ENCODE data around the gene GPAT3.

Gene GPAT3

DNA sequence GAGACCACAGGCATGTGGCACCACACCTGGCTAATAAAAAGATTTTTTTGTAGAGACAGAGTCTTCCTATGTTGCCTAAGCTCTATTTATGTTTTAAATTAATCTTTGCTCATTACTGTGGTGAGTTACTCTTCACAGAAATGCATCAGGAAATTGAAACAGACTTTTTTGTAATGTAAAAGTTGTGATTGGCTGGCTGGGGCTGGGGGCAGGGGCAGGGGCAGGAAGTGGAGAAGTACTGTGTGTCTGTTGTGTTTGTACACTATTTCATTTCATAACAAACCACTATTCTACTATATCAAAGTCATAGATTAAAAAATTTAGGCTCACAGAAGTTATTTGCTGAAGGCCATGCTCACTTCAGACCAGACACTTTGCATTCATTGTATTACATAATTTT, 31.9 kb upstream of the GPAT3 start:
- TF ChIP-seq, protein P1, sequence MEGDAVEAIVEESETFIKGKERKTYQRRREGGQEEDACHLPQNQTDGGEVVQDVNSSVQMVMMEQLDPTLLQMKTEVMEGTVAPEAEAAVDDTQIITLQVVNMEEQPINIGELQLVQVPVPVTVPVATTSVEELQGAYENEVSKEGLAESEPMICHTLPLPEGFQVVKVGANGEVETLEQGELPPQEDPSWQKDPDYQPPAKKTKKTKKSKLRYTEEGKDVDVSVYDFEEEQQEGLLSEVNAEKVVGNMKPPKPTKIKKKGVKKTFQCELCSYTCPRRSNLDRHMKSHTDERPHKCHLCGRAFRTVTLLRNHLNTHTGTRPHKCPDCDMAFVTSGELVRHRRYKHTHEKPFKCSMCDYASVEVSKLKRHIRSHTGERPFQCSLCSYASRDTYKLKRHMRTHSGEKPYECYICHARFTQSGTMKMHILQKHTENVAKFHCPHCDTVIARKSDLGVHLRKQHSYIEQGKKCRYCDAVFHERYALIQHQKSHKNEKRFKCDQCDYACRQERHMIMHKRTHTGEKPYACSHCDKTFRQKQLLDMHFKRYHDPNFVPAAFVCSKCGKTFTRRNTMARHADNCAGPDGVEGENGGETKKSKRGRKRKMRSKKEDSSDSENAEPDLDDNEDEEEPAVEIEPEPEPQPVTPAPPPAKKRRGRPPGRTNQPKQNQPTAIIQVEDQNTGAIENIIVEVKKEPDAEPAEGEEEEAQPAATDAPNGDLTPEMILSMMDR (IDR thresholded peaks at IDR 0.05; ENCODE audit: low read depth, low read length), result no peak
- DNase-seq (ENCODE audit: extremely low read depth, low read depth), result no peak

DNA sequence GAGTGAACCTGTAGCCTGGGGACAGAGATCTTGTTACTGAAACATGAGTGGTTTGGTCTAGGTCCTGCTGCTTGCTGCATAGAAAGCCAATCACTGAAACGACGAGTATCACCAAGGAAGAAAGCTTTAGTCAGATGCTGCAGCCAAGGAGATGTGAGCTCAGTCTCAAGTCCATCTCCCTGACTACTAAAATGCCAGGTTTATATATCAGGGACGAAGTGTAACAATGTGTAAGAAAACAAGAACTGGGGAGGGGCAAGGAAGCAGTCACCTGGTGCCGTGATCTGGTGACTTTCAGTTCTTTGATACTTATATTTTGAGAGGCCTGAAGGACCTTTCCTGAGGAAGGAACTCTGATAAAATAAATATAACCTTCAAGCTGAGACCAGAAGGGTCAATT, 31.4 kb upstream of the GPAT3 start:
- TF ChIP-seq, protein P1 (IDR thresholded peaks at IDR 0.05; ENCODE audit: low read depth, low read length), result no peak
- DNase-seq (ENCODE audit: extremely low read depth, low read depth), result no peak

DNA sequence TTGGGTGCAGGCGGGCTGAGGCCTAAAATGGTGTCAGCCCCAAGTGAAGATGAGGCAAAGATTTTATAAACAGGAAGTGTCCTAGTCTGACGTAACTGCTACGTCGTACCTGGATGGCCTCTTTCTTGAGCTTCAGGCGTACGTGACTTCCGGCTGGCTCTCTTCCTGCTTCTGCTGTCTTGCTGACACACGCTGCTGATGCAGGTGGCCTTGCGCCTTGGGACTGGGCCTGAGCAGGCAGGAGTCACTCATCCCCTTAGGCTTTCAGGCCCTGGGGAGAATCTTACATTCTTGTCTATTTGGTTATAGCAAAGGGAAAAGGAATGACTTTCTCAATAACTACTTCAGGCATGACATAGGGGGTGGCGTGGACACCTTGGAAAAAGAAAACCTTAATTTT, 30.9 kb upstream of the GPAT3 start:
- TF ChIP-seq, protein P1 (IDR thresholded peaks at IDR 0.05; ENCODE audit: low read depth, low read length), result no peak
- no peak for DNase-seq (ENCODE audit: extremely low read depth, low read depth)

DNA sequence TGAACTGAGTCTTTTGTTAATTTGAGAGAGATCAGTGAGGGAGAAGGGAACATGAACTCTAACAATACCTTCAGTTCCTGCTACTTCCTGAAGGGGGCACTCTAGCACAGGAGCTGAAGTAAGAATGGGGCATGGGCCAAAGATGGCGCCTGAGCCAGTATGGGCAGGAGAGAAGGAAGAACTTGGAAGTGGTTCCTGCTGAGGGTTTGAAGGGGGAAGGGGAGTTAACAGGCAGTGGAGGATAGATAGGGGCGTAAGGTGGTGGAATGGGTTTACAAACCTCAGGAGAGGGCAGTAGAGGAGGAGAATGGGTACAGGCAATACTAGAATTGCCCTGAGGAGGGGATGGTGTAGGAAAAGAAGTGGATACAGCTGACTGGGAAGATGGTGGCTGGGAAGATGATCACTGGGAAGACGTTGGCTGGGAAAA, 26.7 kb upstream of the GPAT3 start:
- TF ChIP-seq, protein P1 (IDR thresholded peaks at IDR 0.05; ENCODE audit: low read depth, low read length), result peak; percentile 57
- peak; percentile 22 for DNase-seq (ENCODE audit: extremely low read depth, low read depth)

DNA sequence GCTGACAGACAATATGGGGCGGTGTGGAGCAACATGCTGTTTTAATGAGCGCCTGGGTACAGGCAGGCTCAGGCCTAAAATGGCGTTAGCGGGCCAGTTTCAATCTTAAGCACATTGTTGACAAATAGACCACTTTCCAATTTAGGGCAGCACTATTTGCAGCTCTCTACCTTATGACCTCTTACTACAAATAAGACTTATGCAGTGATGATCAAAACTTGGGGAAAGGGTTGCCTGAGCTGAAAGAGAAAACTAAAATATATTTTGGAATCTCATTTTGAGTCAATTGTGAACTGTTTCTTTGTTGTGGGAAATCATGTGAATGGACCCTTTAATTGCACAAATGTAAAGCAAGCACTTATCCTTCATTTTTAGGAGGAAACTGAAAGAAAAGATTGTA, 25.5 kb upstream of the GPAT3 start:
- DNase-seq (ENCODE audit: extremely low read depth, low read depth), result no peak
- TF ChIP-seq, protein P1 (IDR thresholded peaks at IDR 0.05; ENCODE audit: low read depth, low read length), result no peak

DNA sequence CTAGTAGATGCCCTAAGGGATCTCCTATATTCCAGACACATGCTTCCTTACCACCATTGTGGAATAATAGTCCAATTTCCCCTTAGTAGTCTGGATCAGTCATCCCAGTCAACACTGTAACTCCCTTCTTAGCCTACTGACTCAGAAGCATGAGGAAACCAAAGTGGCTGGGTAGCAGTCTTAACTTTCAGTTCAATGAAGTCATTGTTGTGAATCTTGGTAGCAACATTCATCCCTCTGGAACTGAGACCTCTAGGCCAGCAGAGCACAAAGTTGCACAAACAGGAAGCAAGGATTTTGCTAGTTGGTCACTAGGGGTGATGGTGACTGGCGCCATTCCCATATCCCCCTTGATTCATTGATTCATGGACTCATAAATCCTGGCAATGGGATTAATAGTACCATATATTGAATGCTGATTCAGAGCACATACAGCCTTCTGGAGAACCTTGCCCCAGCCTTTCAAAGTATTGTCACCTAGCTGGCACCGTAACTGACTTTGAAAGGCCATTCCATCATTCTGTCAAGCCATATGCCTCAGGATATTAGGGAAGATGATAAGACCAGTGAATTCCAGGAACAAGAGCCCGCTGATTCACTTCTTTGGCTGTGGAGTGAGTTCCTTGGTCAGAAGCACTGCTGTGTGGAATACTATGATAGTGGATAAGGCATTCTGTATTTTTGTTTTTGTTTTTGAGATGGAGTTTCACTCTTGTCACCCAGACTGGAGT, 19.7 kb upstream of the GPAT3 start:
- DNase-seq (ENCODE audit: extremely low read depth, low read depth), result no peak
- TF ChIP-seq, protein P1 (IDR thresholded peaks at IDR 0.05; ENCODE audit: low read depth, low read length), result no peak

DNA sequence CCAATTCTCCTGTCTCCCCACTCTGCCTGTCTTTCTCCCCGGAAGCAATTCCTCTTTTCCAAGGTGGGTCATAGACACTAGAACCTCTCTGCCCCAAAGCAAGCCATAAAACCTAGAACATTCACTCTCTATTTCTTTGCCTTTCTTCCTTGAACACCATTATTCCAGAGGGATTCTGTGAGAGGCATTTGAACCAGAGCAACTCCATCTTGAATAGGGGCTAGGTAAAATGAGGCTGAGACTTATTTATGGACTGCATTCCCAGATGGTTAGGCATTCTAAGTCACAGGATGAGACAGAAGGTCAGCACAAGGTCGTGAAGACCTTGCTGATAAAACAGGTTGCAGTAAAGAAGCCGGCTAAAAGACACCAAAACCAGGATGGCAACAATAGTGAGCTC, 13.7 kb upstream of the GPAT3 start:
- DNase-seq (ENCODE audit: extremely low read depth, low read depth), result no peak
- TF ChIP-seq, protein P1 (IDR thresholded peaks at IDR 0.05; ENCODE audit: low read depth, low read length), result no peak
